C4-2B (cell line): ENCODE results near the gene PTPRT.

Experiments
- H3K27ac ChIP-seq: fragments of 450-650 bp; 2 replicates; pipeline ENCODE4 v1.5.1; 2017
- CTCF ChIP-seq: fragments of 450-650 bp; conservative IDR thresholded peaks from 2 replicates; pipeline ENCODE4 v1.5.1; 2017; ENCODE audit warnings: mild to moderate bottlenecking
- ZFX ChIP-seq: fragments of 450-650 bp; IDR thresholded peaks from 2 replicates; pipeline ENCODE4 v1.6.1; 2017

Gene PTPRT

DNA sequence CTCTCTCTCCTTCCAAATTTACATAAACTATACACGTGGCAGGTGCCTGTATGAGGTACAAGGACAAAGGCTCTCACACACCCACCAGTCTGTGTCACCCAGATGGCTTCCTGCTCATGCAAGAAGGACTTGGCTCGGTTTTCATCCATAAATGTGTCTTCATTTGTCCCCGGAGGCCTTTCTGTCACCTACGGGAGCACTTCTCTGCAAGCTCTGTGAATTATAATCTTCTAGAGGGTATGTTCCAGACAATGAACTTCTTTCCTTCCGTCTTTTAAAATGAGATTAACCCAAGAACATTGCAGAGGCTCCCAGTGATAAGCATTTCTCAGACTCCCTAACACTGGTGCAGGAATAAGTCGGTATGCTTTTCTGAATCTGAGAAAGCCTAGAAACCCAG, 123.6 kb downstream of the PTPRT start:
- TF ChIP-seq ZFX (no peak), CTCF (no peak)
- no peak overlapping the region for H3K27ac ChIP-seq

DNA sequence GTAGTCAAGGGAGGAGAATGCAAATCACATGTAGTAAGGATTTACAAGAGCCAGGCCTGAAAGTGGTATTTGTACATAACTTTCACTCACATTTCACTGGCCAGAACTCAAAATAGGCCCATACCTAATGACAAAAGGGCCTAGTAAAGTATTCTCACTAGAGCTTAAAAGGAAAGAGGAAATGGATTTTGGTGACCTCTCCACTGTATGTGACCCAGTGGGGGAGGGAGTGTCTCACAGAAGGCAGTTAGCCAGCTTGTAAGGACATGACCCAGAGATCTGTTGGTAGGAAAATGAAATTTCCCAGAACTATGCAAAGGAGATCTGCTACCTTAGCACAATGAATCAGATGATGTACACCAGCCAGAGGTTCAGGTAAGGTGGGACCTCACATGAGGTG, 124.4 kb downstream of the PTPRT start:
- no peak overlapping the region for H3K27ac ChIP-seq
- TF ChIP-seq CTCF (no peak), ZFX (no peak)

DNA sequence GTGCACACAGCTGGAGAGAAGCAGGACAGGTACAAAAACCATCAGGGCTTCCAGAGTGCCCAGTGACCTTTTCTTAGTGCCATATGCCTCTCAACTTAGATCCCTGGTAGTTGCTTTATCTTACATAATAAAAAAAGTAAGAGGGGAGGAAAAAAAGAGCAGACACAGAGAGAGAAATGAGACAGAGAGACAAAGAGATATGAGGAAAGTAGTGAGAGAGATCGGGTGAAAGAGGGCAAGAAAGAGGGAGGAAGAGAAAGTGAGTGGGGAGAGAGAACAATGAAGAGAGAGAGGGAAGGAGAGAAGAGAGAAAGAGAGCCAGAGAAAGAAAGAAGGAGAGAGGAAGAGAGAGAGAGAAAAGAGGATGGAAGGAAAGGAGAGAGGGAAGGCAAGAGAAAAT, 131.6 kb downstream of the PTPRT start:
- no peak overlapping the region for H3K27ac ChIP-seq
- TF ChIP-seq ZFX (no peak), CTCF (no peak)

DNA sequence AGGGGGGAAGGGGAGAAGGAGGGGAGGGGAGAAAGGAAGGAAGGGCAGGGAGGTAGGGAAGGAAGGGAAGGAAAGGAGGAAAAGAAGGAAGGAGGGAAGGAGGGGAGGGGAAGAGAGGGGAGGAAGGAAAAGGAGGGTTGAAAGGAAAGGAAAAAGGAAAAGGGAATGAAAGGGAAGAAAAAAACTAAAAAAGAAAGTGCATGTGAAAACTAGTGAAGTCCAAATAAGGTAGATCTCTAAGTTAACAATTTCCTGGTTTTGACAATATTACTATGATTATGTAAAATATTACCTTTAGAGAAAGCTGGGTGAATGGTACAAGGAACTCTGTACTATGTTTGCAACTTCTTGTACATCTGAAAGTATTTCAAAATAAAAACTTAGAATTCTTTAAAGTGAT, 132.4 kb downstream of the PTPRT start:
- H3K27ac ChIP-seq = no peak overlapping the region
- TF ChIP-seq ZFX (no peak), CTCF (no peak)

- no peak overlapping the region for H3K27ac ChIP-seq
- TF ChIP-seq ZFX (no peak), CTCF (no peak)
Observed at GRCh38 chr20:43055181-43055884, 134.4 kb downstream of the PTPRT start.

DNA sequence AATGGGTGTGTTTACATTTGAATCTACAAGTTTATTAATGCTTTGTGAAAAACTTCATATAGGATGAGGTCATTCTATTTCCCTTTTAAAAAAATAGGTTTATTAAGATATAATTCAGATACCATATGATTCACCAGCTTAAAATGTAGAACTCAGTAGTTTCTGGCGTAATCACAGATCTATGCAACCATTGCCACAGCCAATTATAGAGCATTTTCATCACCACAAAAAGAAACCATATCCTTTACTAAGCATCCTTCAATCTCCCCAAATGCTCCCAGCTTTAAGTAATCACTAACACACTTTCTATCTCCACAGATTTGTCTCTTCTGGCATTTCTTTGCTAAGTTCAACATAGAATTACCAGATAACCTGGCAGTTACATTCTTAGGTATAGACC, 137.2 kb downstream of the PTPRT start:
- no peak overlapping the region for H3K27ac ChIP-seq
- TF ChIP-seq ZFX = no peak
- TF ChIP-seq CTCF = no peak

DNA sequence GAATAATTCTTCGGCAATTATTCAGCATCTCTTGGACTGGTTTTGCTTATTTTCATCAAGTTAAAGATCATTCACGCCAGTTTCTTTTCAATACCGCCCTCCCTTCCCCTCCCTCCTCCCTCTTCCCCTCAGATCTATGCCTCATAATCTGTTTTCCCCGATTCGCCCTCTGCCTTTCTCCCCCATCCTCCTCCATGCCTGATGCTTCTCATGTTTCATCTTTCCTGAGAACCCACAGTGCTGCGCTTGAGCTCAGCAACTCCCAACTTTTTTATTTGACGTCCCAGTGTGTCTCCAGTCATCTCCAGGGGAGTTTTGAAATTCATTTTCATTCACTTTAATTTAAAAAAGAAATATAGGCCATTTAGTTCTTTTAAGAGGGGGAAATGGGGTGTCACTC, 142.7 kb downstream of the PTPRT start:
- TF ChIP-seq ZFX (no peak), CTCF (no peak)
- no peak overlapping the region for H3K27ac ChIP-seq
